Astrocyte (in vitro differentiated cells and primary cell): ENCODE results near the gene PIGT. TPM values are rescaled to one million over a fixed set of nuclear protein-coding genes. Genes with fewer than 3 reads are reported as not detected.

ENCODE experiments used
- DNase-seq: peaks from one replicate; pipeline ENCODE4 v3.0.0-alpha.2; 2010; ENCODE audit warnings: low read depth
- FAIRE-seq: peaks from 2 replicates; lab custom pipeline; 2011; peaks lifted over from hg19 to GRCh38; lab: Jason Lieb, UNC
- H2AFZ ChIP-seq: 2 replicates; pipeline ENCODE4 v1.6.0; 2012; ENCODE audit warnings: low read depth, low read length, inconsistent platforms
- H3K27ac ChIP-seq: 2 replicates; pipeline ENCODE4 v1.5.1; 2011; ENCODE audit warnings: low read depth, low read length, inconsistent platforms
- H3K27me3 ChIP-seq: 2 replicates; pipeline ENCODE4 v1.6.0; 2011; ENCODE audit warnings: low read length, inconsistent platforms; ENCODE audit not compliant: insufficient read depth
- H3K36me3 ChIP-seq: 2 replicates; pipeline ENCODE4 v1.5.1; 2011; ENCODE audit warnings: low read length, inconsistent platforms; ENCODE audit not compliant: insufficient read depth
- H3K4me1 ChIP-seq: 2 replicates; pipeline ENCODE4 v1.5.1; 2011; ENCODE audit warnings: low read length, inconsistent platforms; ENCODE audit not compliant: insufficient read depth
- H3K4me2 ChIP-seq: 2 replicates; pipeline ENCODE4 v1.6.0; 2012; ENCODE audit warnings: low read length, inconsistent platforms
- H3K4me3 ChIP-seq: 2 replicates; pipeline ENCODE4 v1.5.1; 2011; ENCODE audit warnings: low read depth, mild to moderate bottlenecking, low read length, inconsistent platforms; ENCODE audit not compliant: insufficient read depth
- H3K79me2 ChIP-seq: 2 replicates; pipeline ENCODE4 v1.6.0; 2012; ENCODE audit warnings: mild to moderate bottlenecking, low read length, inconsistent platforms; ENCODE audit not compliant: insufficient read depth
- H3K9ac ChIP-seq: 2 replicates; pipeline ENCODE4 v1.6.0; 2012; ENCODE audit warnings: mild to moderate bottlenecking, low read length, inconsistent platforms
- H3K9me3 ChIP-seq: 2 replicates; pipeline ENCODE4 v1.5.1; 2012; ENCODE audit warnings: low read depth, mild to moderate bottlenecking, low read length, inconsistent platforms; ENCODE audit not compliant: insufficient read depth
- H4K20me1 ChIP-seq: 2 replicates; pipeline ENCODE4 v1.6.0; 2012; ENCODE audit warnings: low read length, inconsistent platforms; ENCODE audit not compliant: insufficient read depth
- H3K27ac Mint-ChIP-seq: one replicate; pipeline ENCODE4 v1.8.0; 2021; ENCODE audit warnings: mild to moderate bottlenecking, mixed read lengths; ENCODE audit not compliant: unreplicated experiment
- H3K27me3 Mint-ChIP-seq: one replicate; pipeline ENCODE4 v1.8.0; 2021; ENCODE audit warnings: low read depth, mixed read lengths; ENCODE audit not compliant: unreplicated experiment
- H3K36me3 Mint-ChIP-seq: one replicate; pipeline ENCODE4 v1.8.0; 2021; ENCODE audit warnings: low read depth, mixed read lengths; ENCODE audit not compliant: unreplicated experiment
- H3K4me1 Mint-ChIP-seq: one replicate; pipeline ENCODE4 v1.8.0; 2021; ENCODE audit warnings: low read depth, mixed read lengths; ENCODE audit not compliant: unreplicated experiment
- H3K4me3 Mint-ChIP-seq: one replicate; pipeline ENCODE4 v1.8.0; 2021; ENCODE audit warnings: mild to moderate bottlenecking, moderate library complexity, mixed read lengths; ENCODE audit not compliant: unreplicated experiment
- H3K9me3 Mint-ChIP-seq: one replicate; pipeline ENCODE4 v1.8.0; 2021; ENCODE audit warnings: mild to moderate bottlenecking, mixed read lengths; ENCODE audit not compliant: unreplicated experiment
- CTCF ChIP-seq: IDR thresholded peaks from 2 replicates; pipeline ENCODE4 v1.5.1; 2011; ENCODE audit warnings: low read depth, mild to moderate bottlenecking, inconsistent platforms, low read length, moderate library complexity; ENCODE audit not compliant: insufficient read depth
- EZH2 ChIP-seq: IDR thresholded peaks from 2 replicates; pipeline ENCODE4 v1.6.1; 2012; ENCODE audit warnings: mild to moderate bottlenecking, low read length, inconsistent platforms; ENCODE audit not compliant: insufficient read depth
- total RNA-seq: library from RNA; stranded (reverse); gene quantifications from 2 replicates; pipeline ENCODE4 v1.2.1, GENCODE V29; 2021

Gene PIGT
- total RNA-seq, 1 donor from 2014 or later: 83.7 TPM

GRCh38 chr20:45390931-45391330 is 25.0 kb upstream of the PIGT start:
- H3K4me1 ChIP-seq: no peaks in the 10 kb centered on the region
- H3K36me3 ChIP-seq: no peaks in the 10 kb centered on the region
- no peak overlapping the region for H3K4me3 ChIP-seq
- Mint-ChIP-seq H3K4me3 (no peak overlapping the region), H3K4me1 (no peaks in the 10 kb centered on the region), H3K27ac (no peak overlapping the region), H3K27me3 (no peaks in the 10 kb centered on the region), H3K36me3 (peaks cover 7% of the 10 kb centered on the region), H3K9me3 (no peaks in the 10 kb centered on the region)
- H2AFZ ChIP-seq: no peak overlapping the region
- H3K9ac ChIP-seq: no peak overlapping the region
- H3K27ac ChIP-seq: no peak overlapping the region
- DNase-seq (no peak), FAIRE-seq (no peak)
- no peaks in the 10 kb centered on the region for H4K20me1 ChIP-seq
- no peaks in the 10 kb centered on the region for H3K27me3 ChIP-seq
- TF ChIP-seq EZH2: no peak
- H3K4me2 ChIP-seq: no peak overlapping the region
- no peaks in the 10 kb centered on the region for H3K9me3 ChIP-seq
- H3K79me2 ChIP-seq: no peaks in the 10 kb centered on the region

- no peaks in the 10 kb centered on the region for H3K4me1 ChIP-seq
- FAIRE-seq: no peak
- no peak for DNase-seq
- no peak overlapping the region for H3K9ac ChIP-seq
- H3K27ac ChIP-seq: no peak overlapping the region
- no peaks in the 10 kb centered on the region for H3K27me3 ChIP-seq
- no peaks in the 10 kb centered on the region for H3K4me1 Mint-ChIP-seq
- H4K20me1 ChIP-seq: no peaks in the 10 kb centered on the region
- no peaks in the 10 kb centered on the region for H3K9me3 ChIP-seq
- H2AFZ ChIP-seq: no peak overlapping the region
- H3K36me3 ChIP-seq: no peaks in the 10 kb centered on the region
- H3K27ac Mint-ChIP-seq: no peak overlapping the region
- H3K79me2 ChIP-seq: no peaks in the 10 kb centered on the region
- no peak overlapping the region for H3K4me3 ChIP-seq
- no peak overlapping the region for H3K4me2 ChIP-seq
- TF ChIP-seq EZH2 (no peak), CTCF (no peak)
- H3K36me3 Mint-ChIP-seq: peaks cover 7% of the 10 kb centered on the region
- H3K4me3 Mint-ChIP-seq: no peak overlapping the region
- no peaks in the 10 kb centered on the region for H3K27me3 Mint-ChIP-seq
- no peaks in the 10 kb centered on the region for H3K9me3 Mint-ChIP-seq
These were observed 24.4 kb upstream of the PIGT start for GRCh38 chr20:45391559-45391958.

- no peaks in the 10 kb centered on the region for H3K79me2 ChIP-seq
- H3K36me3 ChIP-seq: no peaks in the 10 kb centered on the region
- no peak overlapping the region for H3K27ac ChIP-seq
- H3K9me3 ChIP-seq: no peaks in the 10 kb centered on the region
- no peaks in the 10 kb centered on the region for H3K4me1 ChIP-seq
- FAIRE-seq (no peak), DNase-seq (no peak)
- no peaks in the 10 kb centered on the region for H3K9me3 Mint-ChIP-seq
- no peaks in the 10 kb centered on the region for H4K20me1 ChIP-seq
- no peak overlapping the region for H3K4me3 ChIP-seq
- no peak overlapping the region for H2AFZ ChIP-seq
- no peaks in the 10 kb centered on the region for H3K27me3 ChIP-seq
- no peak overlapping the region for H3K9ac ChIP-seq
- H3K4me3 Mint-ChIP-seq: no peak overlapping the region
- H3K4me1 Mint-ChIP-seq: no peaks in the 10 kb centered on the region
- H3K27ac Mint-ChIP-seq: no peak overlapping the region
- no peaks in the 10 kb centered on the region for H3K27me3 Mint-ChIP-seq
- H3K4me2 ChIP-seq: no peak overlapping the region
- TF ChIP-seq CTCF: no peak
- no peak for TF ChIP-seq EZH2
- peaks cover 9% of the 10 kb centered on the region for H3K36me3 Mint-ChIP-seq
These were observed 23.2 kb upstream of the PIGT start for GRCh38 chr20:45392733-45393132.
